ENCODE results near the gene ATP6V1C2. TPM values are rescaled to one million over a fixed set of nuclear protein-coding genes. Genes with fewer than 3 reads are reported as not detected.

Gene ATP6V1C2
- total and polyA plus RNA-seq, 9 donors = 1.1 to 5.8 (median 2.2) TPM

DNA sequence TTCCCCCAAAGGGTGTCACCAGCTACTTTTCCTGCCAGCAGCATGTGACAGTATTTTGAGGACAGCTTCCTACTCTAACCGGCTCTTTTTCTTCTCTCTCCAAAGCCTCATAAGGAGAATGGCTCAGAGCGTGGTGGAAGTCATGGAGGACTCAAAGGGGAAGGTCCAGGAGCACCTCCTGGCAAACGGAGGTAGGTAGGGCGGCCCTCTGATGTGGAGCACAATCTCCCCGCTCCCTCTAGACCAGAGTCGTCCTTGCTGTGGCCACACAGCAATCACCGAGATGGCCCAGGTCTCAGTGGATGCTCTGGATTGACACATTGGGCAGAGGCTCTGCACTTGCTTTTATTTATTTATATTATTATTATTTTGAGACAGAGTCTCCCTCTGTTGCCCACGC is 32.4 kb downstream of the ATP6V1C2 start:
- H3K4me1 ChIP-seq (ENCODE audit: control insufficient read depth, insufficient read depth, low read length) = no peaks in the 10 kb centered on the region
- no peak overlapping the region for H3K4me3 ChIP-seq (ENCODE audit: low read length)
- no peak for DNase-seq
- H3K27ac ChIP-seq (ENCODE audit: low read length) = no peak overlapping the region
- 85% methylated on average over 4 of the region's 8 CpGs for WGBS (ENCODE audit: insufficient coverage)
- H3K9me3 ChIP-seq (replicated peaks; ENCODE audit: control insufficient read depth, low read depth, low read length) = no peaks in the 10 kb centered on the region
- H3K27me3 ChIP-seq (ENCODE audit: control insufficient read depth, insufficient read depth, low read length) = peaks cover 3% of the 10 kb centered on the region
- H3K36me3 ChIP-seq (ENCODE audit: control insufficient read depth, insufficient read depth, low read length) = no peaks in the 10 kb centered on the region

DNA sequence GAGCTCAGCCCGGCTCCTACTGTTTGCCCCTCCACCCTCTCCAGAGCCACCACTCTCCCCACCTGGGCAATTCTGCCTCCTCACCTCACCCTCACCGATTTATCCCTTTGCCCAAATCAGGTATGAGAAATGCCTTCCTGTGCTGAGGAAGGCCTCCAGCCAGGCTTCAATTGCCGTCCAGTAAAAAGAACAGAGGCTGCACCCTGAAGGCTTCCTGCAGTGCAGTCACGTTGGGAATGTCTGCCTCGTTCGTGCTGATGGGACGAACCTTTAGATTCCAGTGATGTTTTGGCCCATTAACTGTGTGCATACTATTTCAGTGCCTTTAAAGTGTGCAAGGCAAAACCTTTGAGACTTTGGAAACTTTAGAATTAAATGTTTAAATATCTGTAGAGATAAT is 34.2 kb downstream of the ATP6V1C2 start:
- 57% methylated on average over 7 of the region's 7 CpGs for WGBS (ENCODE audit: insufficient coverage)
- H3K4me1 ChIP-seq (ENCODE audit: control insufficient read depth, insufficient read depth, low read length) = no peaks in the 10 kb centered on the region
- no peak overlapping the region for H3K4me3 ChIP-seq (ENCODE audit: low read length)
- peaks cover 3% of the 10 kb centered on the region for H3K27me3 ChIP-seq (ENCODE audit: control insufficient read depth, insufficient read depth, low read length)
- no peaks in the 10 kb centered on the region for H3K36me3 ChIP-seq (ENCODE audit: control insufficient read depth, insufficient read depth, low read length)
- H3K9me3 ChIP-seq (replicated peaks; ENCODE audit: control insufficient read depth, low read depth, low read length) = no peaks in the 10 kb centered on the region
- H3K27ac ChIP-seq (ENCODE audit: low read length) = no peak overlapping the region
- DNase-seq = no peak

DNA sequence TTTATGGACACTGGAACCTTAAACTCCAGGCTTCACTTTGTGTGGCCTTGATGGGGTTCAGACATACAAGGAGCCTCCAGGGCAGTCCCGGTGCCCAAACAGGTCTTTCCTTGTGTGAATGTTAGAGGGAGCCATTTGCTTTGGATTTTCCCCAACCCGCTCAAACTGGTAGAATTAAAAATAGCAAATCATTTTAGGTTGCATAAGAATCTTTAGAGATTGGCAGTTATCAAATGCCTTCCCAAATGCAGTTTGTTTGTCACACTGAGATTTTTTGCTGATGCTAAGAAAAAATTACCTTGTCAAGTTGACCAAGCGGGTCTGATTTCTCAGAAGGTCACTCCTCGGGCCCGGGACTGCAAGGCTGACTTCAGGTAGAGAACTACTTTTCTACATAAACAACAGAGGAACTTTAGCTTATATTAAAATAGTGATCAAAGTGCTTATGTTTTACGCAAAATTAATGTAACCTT is 36.4 kb downstream of the ATP6V1C2 start:
- no peaks in the 10 kb centered on the region for H3K36me3 ChIP-seq (ENCODE audit: control insufficient read depth, insufficient read depth, low read length)
- WGBS (ENCODE audit: insufficient coverage) = no CpG with 5 or more reads among the region's 6 CpGs

DNA sequence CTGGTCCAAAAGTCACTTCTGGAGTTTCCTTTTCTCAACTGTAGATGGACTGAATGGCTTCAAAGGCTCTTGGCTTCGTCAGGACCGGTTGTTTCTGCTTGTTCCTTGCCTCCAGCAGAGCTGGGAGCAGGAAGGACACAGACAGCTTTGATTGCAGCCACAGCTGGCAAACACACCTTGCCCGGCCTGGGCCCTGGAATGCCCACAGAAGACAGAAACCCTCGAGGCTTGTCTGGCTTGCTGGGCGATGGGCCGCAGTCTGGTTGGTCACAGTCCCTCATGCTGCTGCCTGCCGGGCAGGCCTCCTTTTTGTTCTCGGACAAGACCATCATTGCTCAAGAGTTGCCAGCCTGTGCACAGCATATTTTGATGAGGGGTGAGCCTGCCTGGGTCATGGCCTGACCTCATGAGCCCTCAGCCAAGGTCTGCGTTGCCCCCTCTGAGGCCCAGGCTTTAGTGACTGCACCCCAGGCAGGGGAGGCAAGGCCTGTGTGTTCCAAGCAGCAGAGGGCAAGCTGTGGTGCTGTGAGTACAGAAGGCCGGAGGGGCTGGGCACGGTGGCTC is 37.8 kb downstream of the ATP6V1C2 start:
- Histone ChIP-seq H3K27ac (ENCODE audit: low read length) (no peak overlapping the region), H3K4me3 (ENCODE audit: low read length) (no peak overlapping the region), H3K27me3 (ENCODE audit: control insufficient read depth, insufficient read depth, low read length) (peaks cover 10% of the 10 kb centered on the region), H3K36me3 (ENCODE audit: control insufficient read depth, insufficient read depth, low read length) (no peaks in the 10 kb centered on the region), H3K9me3 (replicated peaks; ENCODE audit: control insufficient read depth, low read depth, low read length) (no peaks in the 10 kb centered on the region), H3K4me1 (ENCODE audit: control insufficient read depth, insufficient read depth, low read length) (no peaks in the 10 kb centered on the region)
- WGBS (ENCODE audit: insufficient coverage) = 66% methylated on average over 9 of the region's 11 CpGs
- DNase-seq = no peak

More for the DNA sequence above, 36.4 kb downstream of the ATP6V1C2 start:
- no peak for DNase-seq
- Histone ChIP-seq H3K4me1 (ENCODE audit: control insufficient read depth, insufficient read depth, low read length) (no peaks in the 10 kb centered on the region), H3K9me3 (replicated peaks; ENCODE audit: control insufficient read depth, low read depth, low read length) (no peaks in the 10 kb centered on the region), H3K4me3 (ENCODE audit: low read length) (no peak overlapping the region), H3K27me3 (ENCODE audit: control insufficient read depth, insufficient read depth, low read length) (peaks cover 3% of the 10 kb centered on the region), H3K27ac (ENCODE audit: low read length) (no peak overlapping the region)

DNA sequence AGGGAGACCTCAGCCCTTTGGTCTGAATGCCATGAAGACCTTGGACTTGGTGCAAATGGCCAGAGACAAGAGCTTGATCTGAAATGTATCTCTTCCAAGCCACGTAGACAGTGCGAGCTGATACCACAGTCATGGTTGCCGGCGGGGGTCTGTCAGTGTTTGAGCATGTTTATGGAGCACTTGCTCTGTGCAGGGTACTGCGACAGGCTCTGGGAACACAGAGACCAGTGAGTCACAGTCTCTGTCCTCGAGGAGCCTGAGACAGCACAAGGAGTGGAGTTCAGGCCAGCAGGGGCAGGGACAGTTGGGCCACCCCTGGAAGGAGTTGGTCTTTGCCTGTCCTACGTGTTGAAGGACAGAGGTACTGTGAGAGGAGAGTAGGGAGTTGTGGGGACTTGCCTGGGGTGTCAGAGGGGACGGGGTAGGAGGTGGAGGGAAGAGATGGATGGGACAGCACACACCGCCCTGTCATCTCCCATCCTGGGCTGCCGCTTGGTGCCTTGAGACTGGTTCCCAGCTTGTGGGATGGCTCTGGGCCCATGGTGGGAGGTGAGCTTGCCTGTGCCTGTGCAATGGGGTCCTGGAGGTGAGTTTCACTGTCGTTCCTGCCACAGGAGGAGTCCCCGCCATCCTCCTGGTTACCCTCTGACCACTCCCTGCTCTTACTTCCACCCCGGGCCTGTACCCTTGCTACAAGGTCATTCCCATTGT is 39.5 kb downstream of the ATP6V1C2 start:
- Histone ChIP-seq H3K27ac (ENCODE audit: low read length) (no peak overlapping the region), H3K4me1 (ENCODE audit: control insufficient read depth, insufficient read depth, low read length) (no peaks in the 10 kb centered on the region), H3K4me3 (ENCODE audit: low read length) (no peak overlapping the region), H3K9me3 (replicated peaks; ENCODE audit: control insufficient read depth, low read depth, low read length) (no peaks in the 10 kb centered on the region), H3K27me3 (ENCODE audit: control insufficient read depth, insufficient read depth, low read length) (peaks cover 8% of the 10 kb centered on the region), H3K36me3 (ENCODE audit: control insufficient read depth, insufficient read depth, low read length) (no peaks in the 10 kb centered on the region)
- WGBS (ENCODE audit: insufficient coverage) = 80% methylated on average over 11 of the region's 13 CpGs
- no peak for DNase-seq

DNA sequence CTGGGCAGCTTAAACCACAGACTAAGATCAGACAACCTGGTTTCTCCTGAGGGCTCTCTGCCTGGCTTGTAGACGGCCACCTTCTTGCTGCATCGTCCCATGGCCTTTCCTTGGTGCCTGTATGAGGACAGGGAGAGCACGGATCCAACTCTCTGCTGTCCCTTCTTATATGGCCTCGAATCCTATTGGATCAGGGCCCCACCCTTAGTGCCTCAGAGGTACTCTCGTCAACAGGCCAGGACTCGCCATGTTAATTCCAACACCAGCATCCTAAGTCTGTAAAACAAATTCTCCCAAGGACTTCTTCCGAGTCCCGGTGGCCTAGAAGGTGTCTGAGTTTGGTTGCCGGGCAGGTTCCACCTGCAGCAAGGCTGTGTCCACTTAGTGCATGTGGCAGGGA is 40.2 kb downstream of the ATP6V1C2 start:
- no peak for DNase-seq
- Histone ChIP-seq H3K36me3 (ENCODE audit: control insufficient read depth, insufficient read depth, low read length) (no peaks in the 10 kb centered on the region), H3K27me3 (ENCODE audit: control insufficient read depth, insufficient read depth, low read length) (peaks cover 8% of the 10 kb centered on the region), H3K9me3 (replicated peaks; ENCODE audit: control insufficient read depth, low read depth, low read length) (no peaks in the 10 kb centered on the region), H3K4me1 (ENCODE audit: control insufficient read depth, insufficient read depth, low read length) (no peaks in the 10 kb centered on the region), H3K4me3 (ENCODE audit: low read length) (no peak overlapping the region), H3K27ac (ENCODE audit: low read length) (no peak overlapping the region)
- 56% methylated on average over 5 of the region's 9 CpGs for WGBS (ENCODE audit: insufficient coverage)

DNA sequence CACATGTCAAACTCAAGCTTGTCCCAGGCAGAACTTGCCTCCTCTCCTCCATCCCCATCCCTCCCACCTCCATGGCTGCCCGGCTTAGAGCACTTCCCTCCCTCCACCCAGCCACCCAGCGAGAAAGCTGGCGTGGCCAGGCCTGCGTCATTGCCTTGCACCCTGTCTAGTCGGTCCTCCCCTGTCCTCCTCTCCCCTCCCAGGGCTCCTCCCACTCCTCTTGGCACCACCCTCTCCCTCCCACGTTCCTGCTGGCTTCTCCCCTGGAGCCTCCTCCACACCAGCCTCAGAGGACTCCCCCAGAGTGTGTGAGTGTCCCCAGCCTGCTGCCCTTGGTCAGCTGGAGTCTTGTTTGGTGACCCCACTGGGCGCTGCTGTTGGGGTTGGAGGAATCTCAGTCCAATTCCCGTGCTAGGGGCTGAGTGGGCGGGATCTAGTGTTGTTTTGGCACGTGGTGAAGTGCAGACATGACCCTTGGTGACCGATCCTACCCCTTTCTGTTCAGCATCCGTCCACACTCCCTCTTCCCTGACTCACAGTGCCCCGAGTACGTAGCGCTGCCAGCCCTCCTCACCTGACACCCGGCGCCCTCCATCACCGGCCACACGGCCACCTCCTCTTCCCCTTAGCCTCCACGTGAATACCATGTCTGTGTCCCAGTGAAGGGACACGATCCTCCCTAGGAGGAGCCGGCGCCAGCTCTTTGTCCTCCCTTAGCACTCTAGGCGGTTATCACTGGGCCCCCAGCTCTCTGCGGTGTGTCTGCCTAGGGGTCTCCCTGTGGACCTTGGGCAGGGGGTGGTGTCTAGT is 41.4 kb downstream of the ATP6V1C2 start:
- 45% methylated on average over 17 of the region's 25 CpGs for WGBS (ENCODE audit: insufficient coverage)
- Histone ChIP-seq H3K4me1 (ENCODE audit: control insufficient read depth, insufficient read depth, low read length) (no peaks in the 10 kb centered on the region), H3K4me3 (ENCODE audit: low read length) (no peak overlapping the region), H3K27me3 (ENCODE audit: control insufficient read depth, insufficient read depth, low read length) (peaks cover 8% of the 10 kb centered on the region), H3K27ac (ENCODE audit: low read length) (no peak overlapping the region), H3K9me3 (replicated peaks; ENCODE audit: control insufficient read depth, low read depth, low read length) (no peaks in the 10 kb centered on the region), H3K36me3 (ENCODE audit: control insufficient read depth, insufficient read depth, low read length) (no peaks in the 10 kb centered on the region)
- no peak for DNase-seq

DNA sequence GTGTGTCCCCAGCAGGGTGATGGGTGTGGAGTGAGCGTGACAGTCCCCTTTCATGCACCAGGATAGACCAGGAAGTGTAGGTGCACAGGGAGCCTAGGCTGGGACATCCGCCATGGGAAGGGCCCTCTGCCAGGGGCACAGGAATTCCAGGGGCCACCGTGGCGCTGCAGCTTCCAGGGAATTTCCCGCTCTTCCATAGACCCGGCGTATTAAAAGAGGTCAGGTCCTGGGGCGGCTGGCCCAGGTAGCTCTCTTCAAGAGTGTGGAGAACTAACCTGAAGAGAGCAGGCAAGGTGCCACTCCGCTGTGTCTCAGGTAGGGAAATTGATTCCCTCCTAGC is 42.0 kb downstream of the ATP6V1C2 start:
- DNase-seq = no peak
- H3K9me3 ChIP-seq (replicated peaks; ENCODE audit: control insufficient read depth, low read depth, low read length) = no peaks in the 10 kb centered on the region
- H3K36me3 ChIP-seq (ENCODE audit: control insufficient read depth, insufficient read depth, low read length) = no peaks in the 10 kb centered on the region
- H3K4me1 ChIP-seq (ENCODE audit: control insufficient read depth, insufficient read depth, low read length) = peaks cover 4% of the 10 kb centered on the region
- no peak overlapping the region for H3K4me3 ChIP-seq (ENCODE audit: low read length)
- peaks cover 8% of the 10 kb centered on the region for H3K27me3 ChIP-seq (ENCODE audit: control insufficient read depth, insufficient read depth, low read length)
- 81% methylated on average over 8 of the region's 9 CpGs for WGBS (ENCODE audit: insufficient coverage)
- no peak overlapping the region for H3K27ac ChIP-seq (ENCODE audit: low read length)

DNA sequence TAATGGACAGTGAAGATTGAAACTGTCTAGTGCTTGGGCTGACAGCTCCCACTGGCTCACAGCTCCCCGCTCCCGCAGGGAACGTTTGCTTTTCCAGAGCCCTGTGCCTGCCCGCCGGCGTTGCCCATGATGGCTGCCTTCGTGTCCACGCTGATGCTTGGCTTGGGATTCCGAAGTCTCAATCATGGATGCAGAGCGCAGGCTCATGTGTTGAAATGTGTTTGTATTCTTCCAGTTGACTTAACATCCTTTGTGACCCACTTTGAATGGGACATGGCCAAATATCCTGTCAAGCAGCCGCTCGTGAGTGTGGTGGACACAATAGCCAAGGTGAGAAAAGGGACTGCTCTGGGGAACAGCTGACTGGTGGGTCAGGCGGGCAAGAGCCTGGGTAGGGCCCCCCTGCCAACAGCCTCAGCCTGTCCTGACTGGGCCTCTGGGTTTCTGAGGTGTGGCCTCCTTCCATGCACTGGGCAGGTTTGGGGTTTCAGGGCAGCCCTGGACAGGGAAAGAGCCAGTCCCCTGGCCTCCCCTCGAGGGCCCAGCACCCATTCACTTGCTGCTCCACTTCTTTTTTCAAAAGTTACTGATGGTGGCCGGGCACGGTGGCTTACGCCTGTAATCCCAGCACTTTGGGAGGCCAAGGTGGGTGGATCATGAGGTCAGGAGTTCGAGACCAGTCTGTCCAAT is 42.8 kb downstream of the ATP6V1C2 start:
- Histone ChIP-seq H3K36me3 (ENCODE audit: control insufficient read depth, insufficient read depth, low read length) (no peaks in the 10 kb centered on the region), H3K27me3 (ENCODE audit: control insufficient read depth, insufficient read depth, low read length) (peaks cover 8% of the 10 kb centered on the region), H3K4me1 (ENCODE audit: control insufficient read depth, insufficient read depth, low read length) (peaks cover 4% of the 10 kb centered on the region), H3K4me3 (ENCODE audit: low read length) (no peak overlapping the region), H3K27ac (ENCODE audit: low read length) (no peak overlapping the region), H3K9me3 (replicated peaks; ENCODE audit: control insufficient read depth, low read depth, low read length) (no peaks in the 10 kb centered on the region)
- WGBS (ENCODE audit: insufficient coverage) = 75% methylated on average over 13 of the region's 18 CpGs
- DNase-seq = no peak

DNA sequence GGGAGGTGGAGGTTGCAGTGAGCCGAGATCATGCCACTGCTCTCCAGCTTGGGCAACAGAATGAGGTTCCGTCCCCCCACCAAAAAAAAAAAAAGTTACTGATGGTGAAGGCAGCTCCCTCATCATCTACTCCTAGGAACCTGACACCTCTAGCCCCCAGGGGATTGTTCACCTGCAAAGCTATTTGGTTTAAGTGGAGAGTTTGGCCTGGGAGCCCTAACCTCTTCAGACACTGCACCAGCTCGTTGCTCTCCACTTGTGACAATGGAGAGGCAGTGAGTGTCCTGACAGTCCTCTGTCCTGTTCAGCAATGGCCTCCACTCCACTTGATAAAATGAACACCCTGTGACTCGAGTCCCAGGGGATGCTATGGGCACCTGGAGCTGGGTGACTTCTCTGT is 43.5 kb downstream of the ATP6V1C2 start:
- Histone ChIP-seq H3K9me3 (replicated peaks; ENCODE audit: control insufficient read depth, low read depth, low read length) (no peaks in the 10 kb centered on the region), H3K27me3 (ENCODE audit: control insufficient read depth, insufficient read depth, low read length) (peaks cover 8% of the 10 kb centered on the region), H3K4me1 (ENCODE audit: control insufficient read depth, insufficient read depth, low read length) (peaks cover 4% of the 10 kb centered on the region), H3K36me3 (ENCODE audit: control insufficient read depth, insufficient read depth, low read length) (no peaks in the 10 kb centered on the region), H3K4me3 (ENCODE audit: low read length) (no peak overlapping the region), H3K27ac (ENCODE audit: low read length) (no peak overlapping the region)
- no CpG with 5 or more reads among the region's 4 CpGs for WGBS (ENCODE audit: insufficient coverage)
- no peak for DNase-seq
